Endothelial cell of umbilical vein (primary cell): Measurements from ENCODE around the gene DHCR7.

Experiments
- CTCF ChIP-seq, 2 donors: IDR thresholded peaks; 1 replicate in 1 of 2; 2 replicates in 1 of 2; pipeline ENCODE4 v1.5.1; 2011; ENCODE audit warnings: low read length in 2 of 2, mild to moderate bottlenecking in 2 of 2, moderate library complexity in 2 of 2, control low read depth in 1 of 2, inconsistent platforms in 1 of 2, low read depth in 1 of 2; ENCODE audit not compliant: insufficient read depth in 1 of 2; ENCODE audit errors: extremely low read depth in 1 of 2
- EZH2 ChIP-seq: IDR thresholded peaks from 2 replicates; pipeline ENCODE4 v1.6.1; 2012; ENCODE audit warnings: borderline replicate concordance, low read depth, mild to moderate bottlenecking, moderate library complexity, low read length, inconsistent platforms; ENCODE audit not compliant: severe bottlenecking
- FOS ChIP-seq: IDR thresholded peaks from 2 replicates; pipeline ENCODE4 v1.6.1; 2011; ENCODE audit warnings: mild to moderate bottlenecking, low read length, moderate library complexity, borderline replicate concordance; ENCODE audit not compliant: insufficient read depth
- GATA2 ChIP-seq: IDR thresholded peaks from 2 replicates; pipeline ENCODE4 v1.7.0; 2011; ENCODE audit warnings: low read depth, mild to moderate bottlenecking, moderate library complexity, mixed read lengths, low read length; ENCODE audit not compliant: insufficient read length, insufficient read depth
- JUN ChIP-seq: IDR thresholded peaks from 2 replicates; pipeline ENCODE4 v1.6.1; 2011; ENCODE audit warnings: borderline replicate concordance, low read depth; ENCODE audit not compliant: insufficient read length, insufficient read depth
- MAX ChIP-seq: IDR thresholded peaks from 2 replicates; pipeline ENCODE4 v1.6.1; 2011; ENCODE audit not compliant: insufficient read depth, insufficient read length
- MYC ChIP-seq: IDR thresholded peaks from one replicate; pipeline ENCODE4 v1.6.1; 2011; ENCODE audit warnings: mild to moderate bottlenecking, low read depth, low read length
- POLR2A ChIP-seq: IDR thresholded peaks from 2 replicates; pipeline ENCODE4 v1.6.1; 2012; ENCODE audit warnings: low read depth, mild to moderate bottlenecking, control low read depth, low read length
- POLR2AphosphoS5 ChIP-seq: IDR thresholded peaks from 2 replicates; pipeline ENCODE4 v1.6.1; 2012; ENCODE audit warnings: low read depth, mild to moderate bottlenecking, control low read depth, low read length, moderate library complexity; ENCODE audit not compliant: insufficient read depth

GRCh38 chr11:71490731-71491390, 42.7 kb upstream of the DHCR7 start:
- TF ChIP-seq CTCF (IDR thresholded peaks at IDR 0.05; ENCODE audit: extremely low read depth in 1 of 2, insufficient read depth in 1 of 2, low read depth in 1 of 2, low read length in 2 of 2) (no peak), MAX (no peak), JUN (no peak), POLR2A (no peak), POLR2AphosphoS5 (no peak), EZH2 (no peak), GATA2 (no peak), MYC (no peak), FOS (no peak)
